HepG2 (cell line): ENCODE measurements around the gene TUBE1. TPM values are rescaled to one million over a fixed set of nuclear protein-coding genes. Genes with fewer than 3 reads are reported as not detected.

Experiments used
- ATAC-seq: fragments of 200-7000 bp; cut with Tn5 transposase; 3 replicates; pipeline ENCODE4 v1.9.1; 2020; ENCODE audit warnings: mild to moderate bottlenecking, moderate library complexity
- BruUV-seq: library from RNA; stranded (reverse); fragments of 400-500 nt; replicated peaks from 2 replicates; lab custom pipeline; 2021; lab: Mats Ljungman, UMichigan
- CTCF ChIA-PET: fragments of 300-600 bp; formaldehyde crosslinking; extraction: SDS; loops from one replicate; lab custom pipeline; 2021; ENCODE audit warnings: low total read pairs, inconsistent platforms, low intra/inter-chr PET ratio; lab: Yijun Ruan, JAX
- POLR2A ChIA-PET: fragments of 350-600 bp; sonication (Branson Sonifier 250); formaldehyde crosslinking; loops from one replicate; lab custom pipeline; 2020; ENCODE audit warnings: antibody characterized with exemption, inconsistent platforms; lab: Yijun Ruan, JAX
- DNase-seq: peaks from one replicate; pipeline ENCODE4 v3.0.0-alpha.2; 2015; ENCODE audit warnings: low spot score
- FAIRE-seq: peaks from 3 replicates; lab custom pipeline; 2011; peaks lifted over from hg19 to GRCh38; lab: Jason Lieb, UNC
- H2AFZ ChIP-seq: one replicate; pipeline ENCODE4 v1.6.1; 2011; ENCODE audit warnings: low read length, inconsistent platforms
- H3K27ac ChIP-seq: fragments of 300-600 bp; 3 replicates; pipeline ENCODE4 v1.8.0; 2011; ENCODE audit warnings: mixed run types, mild to moderate bottlenecking, mixed read lengths, low read length, inconsistent platforms; ENCODE audit not compliant: insufficient read depth; ENCODE audit errors: extremely low read length
- H3K27me3 ChIP-seq, 2 experiments: fragments of 200-600 bp in 1 of 2; 2 replicates in 1 of 2; 3 replicates in 1 of 2; pipeline versions ENCODE4 v1.6.0 to v1.8.0; 2011; ENCODE audit warnings: low read length in 2 of 2, mild to moderate bottlenecking in 2 of 2, moderate library complexity in 2 of 2, inconsistent platforms in 1 of 2; ENCODE audit not compliant: insufficient read depth in 2 of 2, control insufficient read depth in 1 of 2
- H3K36me3 ChIP-seq, 2 experiments: fragments of 200-600 bp in 1 of 2; replicated peaks in 1 of 2; 2 replicates in 1 of 2; 3 replicates in 1 of 2; pipeline versions ENCODE4 v1.5.1 to v1.8.0; 2011; ENCODE audit warnings: low read length in 2 of 2, inconsistent platforms in 1 of 2; ENCODE audit not compliant: insufficient read depth in 2 of 2, control insufficient read depth in 1 of 2
- H3K4me1 ChIP-seq: 2 replicates; pipeline ENCODE4 v1.5.1; 2012; ENCODE audit warnings: low read length, inconsistent platforms; ENCODE audit not compliant: insufficient read depth
- H3K4me2 ChIP-seq: 2 replicates; pipeline ENCODE4 v1.6.0; 2011; ENCODE audit warnings: low read depth, low read length, inconsistent platforms
- H3K4me3 ChIP-seq, 3 experiments: fragments of 200-600 bp in 1 of 3; sonication (generic), shearing (Covaris generic) in 1 of 3; replicated peaks in 1 of 3; 2 replicates each; pipeline ENCODE4 v1.5.1; 2011 to 2016; ENCODE audit warnings: low read length in 3 of 3, inconsistent platforms in 2 of 3, low read depth in 2 of 3, mild to moderate bottlenecking in 2 of 3, control low read depth in 1 of 3, mixed read lengths in 1 of 3; ENCODE audit not compliant: insufficient read depth in 1 of 3
- H3K79me2 ChIP-seq: one replicate; pipeline ENCODE4 v1.6.1; 2011; ENCODE audit warnings: low read length, inconsistent platforms; ENCODE audit not compliant: insufficient read depth
- H3K9ac ChIP-seq: 2 replicates; pipeline ENCODE4 v1.6.0; 2011; ENCODE audit warnings: mild to moderate bottlenecking, low read depth, low read length, inconsistent platforms; ENCODE audit not compliant: insufficient read depth
- H3K9me3 ChIP-seq: 2 replicates; pipeline ENCODE4 v1.5.1; 2012; ENCODE audit warnings: mild to moderate bottlenecking, low read length
- H4K20me1 ChIP-seq: 2 replicates; pipeline ENCODE4 v1.6.0; 2011; ENCODE audit warnings: inconsistent platforms, mild to moderate bottlenecking, low read length, moderate library complexity; ENCODE audit not compliant: insufficient read depth
- FOXJ3 ChIP-seq: sonication (generic); formaldehyde crosslinking; IDR thresholded peaks from 2 replicates; pipeline ENCODE4 v1.4.0; 2020; ENCODE audit warnings: missing genetic modification reagents, mild to moderate bottlenecking, borderline replicate concordance
- IKZF4 ChIP-seq: sonication (generic); formaldehyde crosslinking; IDR thresholded peaks from 2 replicates; pipeline ENCODE4 v1.5.1; 2020; ENCODE audit warnings: borderline replicate concordance, mild to moderate bottlenecking, low read depth, missing genetic modification reagents; ENCODE audit errors: not compliant biosample characterization
- JUNB ChIP-seq: sonication (generic); formaldehyde crosslinking; IDR thresholded peaks from 2 replicates; pipeline ENCODE4 v1.8.0; 2022; ENCODE audit warnings: missing genetic modification reagents, mild to moderate bottlenecking, borderline replicate concordance
- KAT7 ChIP-seq: IDR thresholded peaks from 2 replicates; pipeline ENCODE4 v1.6.1; 2018; ENCODE audit warnings: borderline replicate concordance, missing compliant biosample characterization
- KLF11 ChIP-seq: IDR thresholded peaks from 2 replicates; pipeline ENCODE4 v1.6.1; 2016; ENCODE audit warnings: missing compliant biosample characterization
- ZBTB1 ChIP-seq: sonication (generic); formaldehyde crosslinking; IDR thresholded peaks from 2 replicates; pipeline ENCODE4 v1.4.0; 2020; ENCODE audit warnings: missing genetic modification reagents, borderline replicate concordance
- ZBTB20 ChIP-seq: sonication (generic); formaldehyde crosslinking; IDR thresholded peaks from 2 replicates; pipeline ENCODE4 v1.8.1; 2023; ENCODE audit warnings: missing genetic modification reagents, low read depth, mild to moderate bottlenecking, borderline replicate concordance
- ZKSCAN1 ChIP-seq: fragments of 150-350 bp; IDR thresholded peaks from 2 replicates; pipeline ENCODE4 v1.6.1; 2014; ENCODE audit warnings: low read length
- ZNF343 ChIP-seq: sonication (generic); formaldehyde crosslinking; IDR thresholded peaks from 2 replicates; pipeline ENCODE4 v1.4.0; 2020; ENCODE audit warnings: mild to moderate bottlenecking, missing genetic modification reagents
- ZNF451 ChIP-seq: sonication (generic); formaldehyde crosslinking; IDR thresholded peaks from 2 replicates; pipeline ENCODE4 v1.5.0; 2020; ENCODE audit warnings: mild to moderate bottlenecking, missing genetic modification reagents
- ZNF639 ChIP-seq: conservative IDR thresholded peaks from 2 replicates; pipeline ENCODE4 v1.6.1; 2018; ENCODE audit warnings: missing genetic modification reagents
- ZNF792 ChIP-seq: IDR thresholded peaks from 2 replicates; pipeline ENCODE4 v1.6.1; 2016
- WGBS: methylation state at CpG from one replicate; pipeline ENCODE4 v1.1.6; 2017; ENCODE audit warnings: low lambda C conversion rate; 5-methylcytosine and 5-hydroxymethylcytosine counted together
- in situ Hi-C: cut with HindIII; loops from 2 replicates; pipeline ENCODE4 v1.10.0; 2017; ENCODE audit warnings: low pct_unique_long_range_greater_than_20kb; ENCODE audit not compliant: extremely low pct_ligation_motif_present
- intact Hi-C: fragments of 100-400 bp; cut with micrococcal nuclease; formaldehyde crosslinking; loops from one replicate; pipeline ENCODE4 v1.10.0; 2022; ENCODE audit not compliant: unreplicated experiment
- polyA plus RNA-seq, 8 experiments: library from polyadenylated mRNA; depleted of rRNA in 3 of 8; stranded (reverse) in 7 of 8; unstranded in 1 of 8; fragments of >200 nt; fragmentation: Illumina TruSeq in 4 of 8; extraction: Trizol in 4 of 8; gene quantifications; 2 replicates each; pipeline versions ENCODE4 v1.2.1 to v1.2.3, GENCODE V29; 2011 to 2016; ENCODE audit warnings: low read depth in 4 of 8, missing spikeins in 1 of 8, mixed read lengths in 1 of 8; ENCODE audit not compliant: insufficient read depth in 1 of 8
- total RNA-seq, 5 experiments: library from RNA; depleted of rRNA; stranded (reverse); fragments of >200 nt; fragmentation: Illumina TruSeq; extraction: Trizol; gene quantifications; 2 replicates each; pipeline ENCODE4 v1.2.3, GENCODE V29; 2016; ENCODE audit warnings: low read depth in 1 of 5
- TF ChIP-seq, protein P1 (sequence below): sonication (generic); formaldehyde crosslinking; IDR thresholded peaks from 2 replicates; pipeline ENCODE4 v1.4.0; 2020; ENCODE audit warnings: mild to moderate bottlenecking, missing genetic modification reagents, borderline replicate concordance
- TF ChIP-seq, protein P2 (sequence below): sonication (generic); formaldehyde crosslinking; conservative IDR thresholded peaks from 2 replicates; pipeline ENCODE4 v1.4.0; 2020; ENCODE audit warnings: missing genetic modification reagents
- TF ChIP-seq, protein P3 (sequence below): IDR thresholded peaks from 2 replicates; pipeline ENCODE4 v1.6.1; 2016

The TUBE1 gene
- total and polyA plus RNA-seq, 2 of the 13 experiments (the other 11 are each of a cell fraction or from before 2014, with no cell fraction given) = 17.3 to 22.6 TPM

DNA sequence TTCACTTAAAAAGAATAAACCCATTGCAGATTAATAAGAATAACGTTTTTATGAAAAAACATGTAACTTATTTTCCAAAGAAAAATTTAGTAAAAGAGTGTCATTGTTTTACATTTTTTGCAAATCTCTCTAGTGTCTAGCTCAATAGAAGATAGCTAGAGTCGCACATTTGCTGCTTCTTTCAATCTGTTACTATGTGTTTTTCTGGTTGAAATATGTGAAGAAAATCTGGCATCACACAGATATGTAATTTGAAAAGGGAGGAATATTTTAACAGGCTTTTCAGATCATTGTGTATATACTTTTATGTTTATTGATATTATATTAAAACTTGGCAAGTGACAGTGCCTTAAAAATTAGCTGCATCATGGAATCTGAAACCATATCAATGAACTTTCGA lies 24.3 kb downstream of the TUBE1 start:
- Histone ChIP-seq H3K9me3 (no peaks in the 10 kb centered on the region), H3K9ac (no peak overlapping the region), H4K20me1 (no peaks in the 10 kb centered on the region), H3K27ac (no peak overlapping the region), H3K4me1 (no peaks in the 10 kb centered on the region), H3K79me2 (no peaks in the 10 kb centered on the region), H3K36me3 (no peaks in the 10 kb centered on the region), H3K27me3 (no peaks in the 10 kb centered on the region), H2AFZ (no peak overlapping the region), H3K4me2 (no peak overlapping the region), H3K4me3 (no peak overlapping the region)
- no peak for DNase-seq
- no peak for ATAC-seq
- CTCF ChIA-PET = no interaction called here
- POLR2A ChIA-PET = no interaction called here
- WGBS = 28% methylated on average over 3 of the region's 3 CpGs
- intact Hi-C loops = no loop called here
- in situ Hi-C loops = no loop called here
- FAIRE-seq = no peak
- BruUV-seq = no TSS peak
- no peak for TF ChIP-seq FOXJ3
- TF ChIP-seq ZNF639 = no peak
- no peak for TF ChIP-seq ZNF343 (CRISPR knock-in tag)
- TF ChIP-seq ZNF451 = no peak
- TF ChIP-seq IKZF4 (CRISPR knock-in tag) = no peak
- TF ChIP-seq, protein P1, sequence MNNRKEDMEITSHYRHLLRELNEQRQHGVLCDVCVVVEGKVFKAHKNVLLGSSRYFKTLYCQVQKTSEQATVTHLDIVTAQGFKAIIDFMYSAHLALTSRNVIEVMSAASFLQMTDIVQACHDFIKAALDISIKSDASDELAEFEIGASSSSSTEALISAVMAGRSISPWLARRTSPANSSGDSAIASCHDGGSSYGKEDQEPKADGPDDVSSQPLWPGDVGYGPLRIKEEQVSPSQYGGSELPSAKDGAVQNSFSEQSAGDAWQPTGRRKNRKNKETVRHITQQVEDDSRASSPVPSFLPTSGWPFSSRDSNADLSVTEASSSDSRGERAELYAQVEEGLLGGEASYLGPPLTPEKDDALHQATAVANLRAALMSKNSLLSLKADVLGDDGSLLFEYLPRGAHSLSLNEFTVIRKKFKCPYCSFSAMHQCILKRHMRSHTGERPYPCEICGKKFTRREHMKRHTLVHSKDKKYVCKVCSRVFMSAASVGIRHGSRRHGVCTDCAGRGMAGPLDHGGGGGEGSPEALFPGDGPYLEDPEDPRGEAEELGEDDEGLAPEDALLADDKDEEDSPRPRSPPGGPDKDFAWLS = no peak
- TF ChIP-seq ZNF792 (CRISPR knock-in tag) = no peak
- no peak for TF ChIP-seq ZBTB1 (CRISPR knock-in tag)
- no peak for TF ChIP-seq KLF11 (CRISPR knock-in tag)
- TF ChIP-seq, protein P2, sequence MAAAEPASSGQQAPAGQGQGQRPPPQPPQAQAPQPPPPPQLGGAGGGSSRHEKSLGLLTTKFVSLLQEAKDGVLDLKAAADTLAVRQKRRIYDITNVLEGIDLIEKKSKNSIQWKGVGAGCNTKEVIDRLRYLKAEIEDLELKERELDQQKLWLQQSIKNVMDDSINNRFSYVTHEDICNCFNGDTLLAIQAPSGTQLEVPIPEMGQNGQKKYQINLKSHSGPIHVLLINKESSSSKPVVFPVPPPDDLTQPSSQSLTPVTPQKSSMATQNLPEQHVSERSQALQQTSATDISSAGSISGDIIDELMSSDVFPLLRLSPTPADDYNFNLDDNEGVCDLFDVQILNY = no peak
- no peak for TF ChIP-seq KAT7
- TF ChIP-seq ZKSCAN1 = no peak
- TF ChIP-seq JUNB (CRISPR knock-in tag) = no peak
- TF ChIP-seq, protein P3, sequence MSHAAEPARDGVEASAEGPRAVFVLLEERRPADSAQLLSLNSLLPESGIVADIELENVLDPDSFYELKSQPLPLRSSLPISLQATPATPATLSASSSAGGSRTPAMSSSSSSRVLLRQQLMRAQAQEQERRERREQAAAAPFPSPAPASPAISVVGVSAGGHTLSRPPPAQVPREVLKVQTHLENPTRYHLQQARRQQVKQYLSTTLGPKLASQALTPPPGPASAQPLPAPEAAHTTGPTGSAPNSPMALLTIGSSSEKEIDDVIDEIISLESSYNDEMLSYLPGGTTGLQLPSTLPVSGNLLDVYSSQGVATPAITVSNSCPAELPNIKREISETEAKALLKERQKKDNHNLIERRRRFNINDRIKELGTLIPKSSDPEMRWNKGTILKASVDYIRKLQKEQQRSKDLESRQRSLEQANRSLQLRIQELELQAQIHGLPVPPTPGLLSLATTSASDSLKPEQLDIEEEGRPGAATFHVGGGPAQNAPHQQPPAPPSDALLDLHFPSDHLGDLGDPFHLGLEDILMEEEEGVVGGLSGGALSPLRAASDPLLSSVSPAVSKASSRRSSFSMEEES = no peak
- no peak for TF ChIP-seq ZBTB20
